T-helper 9 cell (primary cell): ENCODE results near the gene REST.
A peak's percentile ranks its signal among the peaks of the same experiment; 100 is the strongest.
"Not testable (repeated sequence)": the region's sequence is repeated elsewhere in the genome, so short reads cannot be mapped to it uniquely, and the experiment has no call there.

Experiments
- DNase-seq: peaks from one replicate; pipeline ENCODE4 v3.0.0-alpha.2; 2020

Gene REST

DNA sequence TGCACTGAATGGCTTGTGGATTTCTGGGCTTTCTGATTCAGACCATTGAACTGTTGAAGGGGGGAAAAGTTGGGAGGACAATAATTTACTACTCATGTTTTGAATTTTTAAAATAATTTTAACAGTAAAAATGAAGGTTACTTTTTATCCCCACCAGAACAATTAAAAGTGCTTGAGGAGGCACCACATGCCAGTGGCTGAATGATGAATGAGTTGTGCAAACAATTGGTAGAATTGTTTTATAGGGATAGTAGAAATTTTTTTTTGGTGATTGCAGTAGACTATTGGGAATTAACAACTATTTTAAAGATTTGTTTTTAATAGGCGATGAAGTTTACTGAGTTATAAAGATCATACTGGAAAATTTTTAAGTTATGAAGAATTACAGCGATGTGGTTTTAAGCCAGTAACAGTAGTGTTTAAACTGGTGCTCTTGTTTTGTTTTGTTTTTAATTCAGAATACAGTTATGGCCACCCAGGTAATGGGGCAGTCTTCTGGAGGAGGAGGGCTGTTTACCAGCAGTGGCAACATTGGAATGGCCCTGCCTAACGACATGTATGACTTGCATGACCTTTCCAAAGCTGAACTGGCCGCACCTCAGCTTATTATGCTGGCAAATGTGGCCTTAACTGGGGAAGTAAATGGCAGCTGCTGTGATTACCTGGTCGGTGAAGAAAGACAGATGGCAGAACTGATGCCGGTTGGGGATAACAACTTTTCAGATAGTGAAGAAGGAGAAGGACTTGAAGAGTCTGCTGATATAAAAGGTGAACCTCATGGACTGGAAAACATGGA is 2.7 kb downstream of the REST start:
- DNase-seq, result no peak

DNA sequence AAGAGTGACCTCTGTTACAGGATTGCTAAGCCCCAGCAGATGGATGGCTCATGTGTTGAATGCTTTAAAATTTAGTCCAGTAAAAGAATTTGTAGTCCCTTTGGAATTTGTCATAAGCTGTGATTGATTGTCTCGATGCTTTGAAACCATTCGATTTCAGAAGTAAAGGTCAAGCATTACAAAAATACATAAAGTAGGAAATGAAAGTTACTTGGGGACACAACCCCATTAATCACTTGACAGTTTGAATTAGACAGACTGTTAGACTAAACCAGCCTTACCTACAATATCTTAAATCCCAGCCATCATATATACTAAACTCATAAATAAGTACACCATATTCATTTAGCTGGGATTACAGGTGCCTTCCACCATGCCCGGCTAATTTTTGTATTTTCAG is 6.6 kb downstream of the REST start:
- no peak for DNase-seq

DNA sequence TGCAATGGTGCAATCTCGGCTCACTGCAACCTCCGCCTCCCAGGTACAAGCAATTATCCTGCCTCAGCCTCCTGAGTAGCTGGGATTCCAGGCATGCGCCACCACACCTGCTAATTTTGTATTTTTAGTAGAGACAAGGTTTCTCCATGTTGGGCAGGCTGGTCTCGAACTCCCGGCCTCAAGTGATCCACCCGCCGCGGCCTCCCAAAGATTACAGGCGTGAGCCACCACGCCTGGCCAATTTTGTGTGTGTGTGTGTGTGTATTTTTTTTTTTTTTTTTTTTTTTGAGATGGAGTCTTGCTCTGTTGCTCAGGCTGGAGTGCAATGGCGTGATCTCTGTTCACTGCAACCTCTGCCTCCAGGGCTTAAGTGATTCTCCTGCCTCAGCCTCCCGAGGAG is 7.3 kb downstream of the REST start:
- not testable (repeated sequence) for DNase-seq

DNA sequence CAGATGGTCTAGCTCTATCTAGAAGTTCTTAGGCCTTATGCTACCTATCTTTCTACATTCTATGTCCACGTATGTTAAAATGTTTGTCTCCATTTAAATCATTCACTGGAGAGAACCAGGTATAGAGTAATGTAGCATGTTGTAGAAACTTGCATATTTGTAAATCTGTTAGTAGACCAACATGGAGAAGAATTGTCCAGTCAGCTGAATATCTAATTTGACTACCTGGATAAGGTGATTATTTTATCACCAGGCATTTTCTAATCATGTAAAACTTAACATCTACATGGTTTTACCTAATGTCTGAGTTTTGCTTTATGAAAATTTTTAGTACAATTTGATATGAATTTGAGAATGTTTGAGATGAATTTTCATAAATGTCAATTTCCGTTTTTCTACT is 19.5 kb downstream of the REST start:
- DNase-seq, result no peak

DNA sequence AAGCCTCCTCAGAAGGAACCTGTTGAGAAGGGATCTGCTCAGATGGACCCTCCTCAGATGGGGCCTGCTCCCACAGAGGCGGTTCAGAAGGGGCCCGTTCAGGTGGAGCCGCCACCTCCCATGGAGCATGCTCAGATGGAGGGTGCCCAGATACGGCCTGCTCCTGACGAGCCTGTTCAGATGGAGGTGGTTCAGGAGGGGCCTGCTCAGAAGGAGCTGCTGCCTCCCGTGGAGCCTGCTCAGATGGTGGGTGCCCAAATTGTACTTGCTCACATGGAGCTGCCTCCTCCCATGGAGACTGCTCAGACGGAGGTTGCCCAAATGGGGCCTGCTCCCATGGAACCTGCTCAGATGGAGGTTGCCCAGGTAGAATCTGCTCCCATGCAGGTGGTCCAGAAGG is 22.9 kb downstream of the REST start:
- no peak for DNase-seq

DNA sequence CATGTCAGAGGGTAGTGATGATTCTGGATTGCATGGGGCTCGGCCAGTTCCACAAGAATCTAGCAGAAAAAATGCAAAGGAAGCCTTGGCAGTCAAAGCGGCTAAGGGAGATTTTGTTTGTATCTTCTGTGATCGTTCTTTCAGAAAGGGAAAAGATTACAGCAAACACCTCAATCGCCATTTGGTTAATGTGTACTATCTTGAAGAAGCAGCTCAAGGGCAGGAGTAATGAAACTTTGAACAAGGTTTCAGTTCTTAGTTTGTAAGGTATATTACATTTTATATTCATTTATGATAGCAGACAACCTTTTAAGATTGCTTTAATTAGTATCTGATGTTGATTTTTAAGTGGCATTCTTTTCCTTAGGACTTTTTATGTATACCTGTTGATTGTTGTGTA is 24.2 kb downstream of the REST start:
- DNase-seq, result no peak

DNA sequence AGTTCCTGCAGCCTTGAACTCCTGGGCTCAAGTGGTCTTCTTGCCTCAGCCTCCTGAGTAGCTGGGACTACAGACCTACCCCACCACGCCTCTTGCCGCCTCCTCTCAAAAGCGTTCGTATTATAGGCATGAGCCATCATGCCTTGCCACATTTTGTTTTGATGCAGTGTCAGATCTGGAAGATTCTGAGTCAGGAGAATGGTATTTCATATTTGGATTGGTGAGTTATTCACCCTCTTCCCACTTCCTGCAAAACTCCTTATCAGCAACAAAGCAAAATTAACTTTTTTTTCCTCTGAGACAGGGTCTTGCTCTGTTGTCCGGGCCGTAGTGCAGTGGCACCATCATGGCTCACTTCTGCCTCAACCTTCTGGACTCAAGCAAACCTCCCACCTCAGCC is 29.6 kb downstream of the REST start:
- no peak for DNase-seq

DNA sequence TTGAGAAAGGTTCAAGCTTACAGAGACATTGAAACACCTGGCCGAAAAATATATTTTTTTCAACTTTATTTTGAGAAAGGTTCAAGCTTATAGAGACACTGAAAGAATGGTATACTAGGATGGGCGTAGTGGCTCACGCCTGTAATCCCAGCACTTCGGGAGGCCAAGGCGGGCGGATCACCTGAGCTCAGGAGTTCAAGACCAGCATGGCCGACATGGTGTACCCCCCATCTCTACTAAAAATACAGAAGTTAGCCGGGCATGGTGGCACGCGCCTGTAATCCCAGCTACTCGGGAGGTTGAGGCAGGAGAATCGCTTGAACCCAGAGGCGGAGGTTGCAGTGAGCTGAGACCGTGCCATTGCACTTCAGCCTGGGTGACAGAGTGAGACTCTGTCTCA is 32.1 kb downstream of the REST start:
- DNase-seq, result not testable (repeated sequence)

DNA sequence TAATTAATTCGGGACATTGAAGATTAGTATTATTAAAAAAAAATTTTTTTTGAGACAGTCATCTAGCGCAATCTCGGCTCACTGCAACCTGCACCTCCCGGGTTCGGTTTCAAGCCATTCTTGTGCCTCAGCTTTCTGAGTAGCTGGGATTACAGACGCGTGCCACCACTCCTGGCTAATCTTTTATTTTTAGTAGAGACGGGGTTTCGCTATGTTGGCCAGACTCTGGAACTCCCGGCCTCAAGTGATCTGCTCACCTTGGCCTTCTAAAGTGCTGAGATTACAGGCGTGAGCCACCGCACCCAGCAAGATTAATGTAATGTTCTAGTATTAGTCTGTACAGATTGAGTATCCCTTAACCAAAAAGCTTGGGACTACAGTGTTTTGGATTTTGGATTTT is 32.7 kb downstream of the REST start:
- DNase-seq, result no peak

DNA sequence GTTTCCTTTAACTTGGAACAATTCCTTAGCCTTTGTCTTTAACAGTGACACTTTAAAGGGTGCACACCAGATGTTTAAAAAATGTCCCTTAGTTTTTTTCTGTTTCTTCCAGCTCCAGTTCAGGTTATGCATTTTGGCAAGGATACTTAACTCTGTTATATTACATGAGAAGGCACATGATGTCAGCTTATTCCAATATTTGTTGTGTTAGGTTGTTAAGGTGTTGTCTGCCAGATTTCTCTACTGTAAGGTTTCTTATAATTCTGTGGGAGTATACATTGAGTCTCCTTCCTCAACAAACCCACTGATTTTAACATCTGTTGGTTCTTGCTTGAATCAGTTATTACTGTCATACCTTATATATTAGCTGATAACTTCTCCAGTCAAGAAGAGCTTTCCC is 33.3 kb downstream of the REST start:
- DNase-seq, result no peak

DNA sequence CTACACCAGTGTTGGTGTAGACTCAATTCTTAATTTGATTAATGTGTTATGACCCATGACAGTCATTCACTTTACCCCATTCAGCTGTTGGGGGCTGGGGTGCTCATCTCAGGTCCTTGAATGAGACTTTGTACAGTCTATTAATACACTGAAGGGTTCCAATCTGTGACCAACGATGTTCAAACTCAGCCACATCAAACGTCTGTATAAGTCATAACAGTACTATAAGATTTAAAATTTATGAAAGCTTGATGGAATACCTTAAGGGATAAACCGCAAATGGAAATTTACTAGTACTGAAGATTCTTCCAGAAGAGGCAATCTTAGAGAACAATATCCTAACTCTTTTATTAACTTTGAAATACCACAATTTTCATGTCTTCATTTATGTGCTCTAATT is 33.7 kb downstream of the REST start:
- no peak for DNase-seq

DNA sequence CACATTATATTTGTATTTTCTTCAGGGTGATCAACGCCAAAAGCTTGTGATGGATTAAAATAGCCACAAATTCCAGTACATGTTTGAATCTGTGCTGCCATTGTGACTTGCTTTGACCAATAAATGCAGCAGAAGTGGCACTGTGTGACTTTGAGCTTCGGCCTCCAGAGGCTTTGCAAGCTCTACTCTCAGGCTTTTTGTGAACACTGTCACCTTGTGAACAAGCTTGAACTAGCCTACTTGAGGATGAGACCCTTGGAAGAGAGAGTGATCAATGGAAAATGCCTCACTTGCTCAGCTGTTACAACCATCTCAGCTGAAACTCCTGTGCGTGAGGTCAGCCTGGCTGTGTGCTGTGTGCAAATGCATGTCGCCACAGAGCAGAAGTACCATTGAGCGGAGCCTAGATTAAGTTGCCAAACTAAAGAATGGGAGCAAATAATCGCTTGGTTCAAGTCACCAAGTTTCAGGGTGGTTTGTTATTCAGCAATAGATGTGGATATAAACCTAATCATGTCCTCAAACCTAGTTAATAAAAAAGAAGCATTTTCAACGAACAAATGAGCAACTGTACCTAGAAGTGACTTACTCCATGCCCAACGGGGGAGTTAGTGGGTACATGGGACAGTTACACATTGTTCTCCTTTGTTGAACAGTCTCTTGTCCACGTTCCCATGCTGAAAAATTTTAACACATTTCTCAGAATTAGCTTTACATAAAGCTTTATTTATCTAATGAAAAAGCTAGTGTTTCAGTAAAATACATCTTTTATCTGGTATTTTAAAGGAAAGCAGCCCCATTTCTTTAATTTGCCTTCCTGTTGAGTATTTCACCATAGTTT is 46.2 kb downstream of the REST start:
- DNase-seq, result no peak

DNA sequence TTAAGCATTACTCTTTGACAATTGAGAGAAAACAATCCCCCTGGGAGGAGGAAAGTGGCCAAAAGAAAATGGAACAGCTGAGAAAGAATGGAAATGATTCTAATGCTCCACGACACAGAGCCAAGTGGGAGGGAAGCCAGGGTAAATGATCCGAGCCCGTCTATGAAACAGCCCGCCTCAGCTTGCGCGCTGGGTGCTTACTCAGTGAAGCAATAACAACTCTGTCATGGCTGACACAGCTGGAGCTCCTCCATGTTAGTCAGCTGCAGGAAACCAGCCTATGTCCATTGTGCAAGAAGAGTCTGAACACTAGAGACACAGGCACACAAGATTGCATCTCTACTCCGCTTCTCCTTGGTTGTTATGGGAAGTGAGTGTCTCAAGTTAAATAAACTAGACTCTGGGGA is 50.4 kb downstream of the REST start:
- no peak for DNase-seq

DNA sequence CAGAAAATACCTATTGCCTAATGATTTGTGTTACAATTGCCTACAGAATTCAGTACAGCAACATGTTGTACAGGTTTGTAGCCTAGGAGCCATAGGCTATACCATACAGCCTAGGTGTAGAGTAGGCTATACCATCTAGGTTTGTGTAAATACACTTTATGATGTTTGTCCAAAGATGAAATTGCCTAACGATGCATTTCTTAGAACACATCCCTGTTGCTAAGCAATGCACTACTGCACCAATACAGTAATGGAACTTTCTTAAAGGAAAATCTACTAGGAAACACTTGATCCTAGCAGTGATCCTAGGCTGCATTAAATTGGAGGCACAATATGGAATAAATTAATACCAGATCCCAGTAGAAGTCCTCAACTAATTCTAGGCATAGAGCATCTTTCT is 51.4 kb downstream of the REST start:
- DNase-seq, result no peak

DNA sequence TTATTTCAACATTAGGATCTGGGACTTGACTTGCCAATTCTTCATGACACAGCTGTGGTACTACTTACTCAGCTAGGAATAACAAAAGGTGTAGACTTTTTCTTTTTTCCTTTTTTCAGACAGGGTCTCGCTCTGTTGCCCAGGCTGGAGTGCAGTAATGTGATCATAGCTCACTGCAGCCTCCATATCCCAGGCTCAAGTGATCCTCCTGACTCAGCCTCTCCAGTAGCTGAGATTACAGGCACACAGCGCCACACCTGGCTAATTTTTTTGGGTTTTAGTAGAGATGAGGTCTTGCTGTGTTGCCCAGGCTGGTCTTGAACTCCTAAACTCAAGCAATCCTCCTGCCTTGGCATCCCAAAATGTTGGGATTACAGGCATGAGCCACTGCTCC is 53.4 kb downstream of the REST start:
- no peak for DNase-seq

DNA sequence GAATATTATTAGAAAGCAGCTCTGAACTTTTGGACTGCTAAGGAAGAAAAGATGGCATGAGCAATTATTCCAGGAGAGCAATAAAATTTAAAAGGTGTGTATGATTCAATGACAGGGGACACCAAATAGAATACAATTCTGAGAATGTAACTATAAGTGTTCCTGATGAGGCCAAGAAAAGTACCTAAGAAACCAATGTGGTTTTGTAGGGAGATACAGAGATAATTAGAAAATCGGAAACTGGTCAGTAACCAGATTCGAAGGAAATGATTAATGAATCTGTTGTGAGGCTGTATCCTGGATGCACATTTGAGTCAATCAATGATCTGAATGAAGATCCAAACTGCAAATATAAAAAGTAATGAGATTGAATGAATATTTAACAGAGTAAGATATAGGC is 63.7 kb downstream of the REST start:
- DNase-seq, result no peak

DNA sequence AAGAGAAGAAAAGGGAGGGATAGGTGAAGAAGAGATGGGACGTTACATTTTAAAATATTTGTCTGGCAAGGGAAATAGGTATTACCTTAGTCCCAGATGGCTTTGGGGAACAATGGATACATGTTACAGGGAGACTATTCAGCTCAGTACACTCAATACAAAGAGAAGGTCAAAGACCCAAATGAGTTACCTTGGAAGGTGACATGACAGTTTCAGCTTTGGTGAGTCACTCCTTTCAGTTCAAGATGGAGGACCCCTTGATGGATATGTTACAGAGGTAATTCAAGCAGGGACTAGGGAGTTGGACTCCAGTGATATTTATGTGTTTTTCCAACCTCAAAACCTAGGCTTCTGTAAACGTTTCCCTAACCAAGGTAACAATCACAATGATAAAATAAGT is 64.7 kb downstream of the REST start:
- no peak for DNase-seq

DNA sequence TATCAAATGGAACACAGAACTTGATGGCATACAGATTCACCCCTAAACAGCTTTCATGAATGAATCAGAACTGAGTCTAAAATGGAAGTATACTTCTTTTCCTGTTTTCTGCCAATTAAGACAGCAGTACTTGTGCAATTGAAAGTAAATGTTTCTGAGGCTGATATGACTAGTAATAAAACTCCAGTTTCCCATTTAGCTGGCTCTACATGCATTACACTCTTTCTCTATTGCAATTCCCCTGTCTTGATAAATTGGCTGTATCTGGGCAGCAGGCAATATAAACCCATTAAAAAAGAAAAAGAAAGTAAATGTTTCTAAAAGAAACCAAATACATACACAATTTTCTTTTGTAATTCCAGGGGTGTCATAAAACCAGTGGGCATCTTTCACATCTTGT is 65.1 kb downstream of the REST start:
- DNase-seq, result no peak

DNA sequence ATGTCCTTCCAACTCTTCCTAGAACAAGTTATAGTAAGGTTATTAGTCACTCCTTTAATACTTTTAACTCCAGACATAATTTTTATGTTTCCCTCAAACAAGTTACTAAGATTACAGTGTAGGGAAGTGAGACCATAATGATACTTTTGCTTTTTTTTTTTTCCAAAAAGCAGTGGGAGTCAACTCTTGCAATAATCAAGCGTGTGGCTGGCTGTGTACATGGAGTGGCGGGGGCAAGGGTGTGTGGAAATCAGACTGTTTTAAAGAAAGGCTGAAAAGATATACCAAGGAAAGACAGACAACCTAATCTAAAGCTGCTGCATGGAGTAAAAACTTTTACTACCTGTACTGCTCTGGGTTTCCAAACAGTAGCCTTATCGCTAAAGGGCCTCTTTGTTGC is 65.6 kb downstream of the REST start:
- no peak for DNase-seq

DNA sequence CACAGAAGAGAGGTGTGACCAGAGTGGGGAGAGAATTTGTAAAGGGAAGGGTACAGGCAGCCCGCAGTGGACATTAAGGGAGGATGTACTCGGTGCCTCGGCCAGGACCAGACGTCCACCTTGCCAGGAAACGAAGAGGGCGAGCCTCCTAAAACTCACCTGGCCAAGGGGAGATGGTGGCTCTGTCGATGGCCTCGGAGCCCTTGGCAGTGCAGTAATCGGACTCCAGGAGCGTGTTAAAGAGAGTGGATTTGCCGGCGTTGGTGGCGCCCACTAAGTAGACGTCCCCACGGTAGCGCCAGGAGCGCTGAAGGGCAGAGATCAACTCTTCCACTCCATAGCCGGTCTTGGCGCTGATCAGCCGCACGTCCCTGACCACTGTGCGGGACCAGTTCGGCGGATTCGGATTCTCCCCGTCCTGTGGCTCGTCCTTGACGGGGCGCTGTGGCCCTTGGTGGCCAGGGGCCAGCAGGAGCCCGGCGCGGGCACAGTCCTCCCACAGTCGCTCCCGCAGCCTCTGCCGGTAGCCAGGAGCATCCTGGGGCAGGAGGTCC is 68.7 kb downstream of the REST start:
- peak; percentile 3 for DNase-seq

DNA sequence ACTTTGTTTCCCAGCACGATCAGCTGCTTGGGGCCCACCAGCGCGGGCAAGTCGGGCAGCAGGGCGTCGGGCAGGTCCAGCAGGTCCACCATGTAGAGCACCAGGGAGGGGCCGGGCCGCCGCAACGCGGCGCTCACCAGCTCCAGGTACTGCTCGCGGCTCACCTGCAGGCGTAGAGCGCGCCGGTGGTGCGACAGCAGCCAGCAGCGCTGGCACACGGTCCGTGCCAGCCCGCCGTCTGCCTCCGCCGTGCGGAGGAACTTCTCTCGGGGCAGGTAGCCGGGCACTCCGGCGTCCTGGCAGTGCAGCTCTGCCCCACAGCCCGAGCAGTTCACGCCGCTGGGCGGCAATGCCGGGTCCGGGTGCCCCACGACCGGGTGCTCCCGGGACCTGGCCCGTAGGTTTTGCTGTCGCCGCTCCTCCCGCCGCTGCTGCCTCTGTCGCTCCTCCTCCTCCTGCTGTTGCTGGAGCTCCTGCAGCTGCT is 69.2 kb downstream of the REST start:
- peak; percentile 33 for DNase-seq

DNA sequence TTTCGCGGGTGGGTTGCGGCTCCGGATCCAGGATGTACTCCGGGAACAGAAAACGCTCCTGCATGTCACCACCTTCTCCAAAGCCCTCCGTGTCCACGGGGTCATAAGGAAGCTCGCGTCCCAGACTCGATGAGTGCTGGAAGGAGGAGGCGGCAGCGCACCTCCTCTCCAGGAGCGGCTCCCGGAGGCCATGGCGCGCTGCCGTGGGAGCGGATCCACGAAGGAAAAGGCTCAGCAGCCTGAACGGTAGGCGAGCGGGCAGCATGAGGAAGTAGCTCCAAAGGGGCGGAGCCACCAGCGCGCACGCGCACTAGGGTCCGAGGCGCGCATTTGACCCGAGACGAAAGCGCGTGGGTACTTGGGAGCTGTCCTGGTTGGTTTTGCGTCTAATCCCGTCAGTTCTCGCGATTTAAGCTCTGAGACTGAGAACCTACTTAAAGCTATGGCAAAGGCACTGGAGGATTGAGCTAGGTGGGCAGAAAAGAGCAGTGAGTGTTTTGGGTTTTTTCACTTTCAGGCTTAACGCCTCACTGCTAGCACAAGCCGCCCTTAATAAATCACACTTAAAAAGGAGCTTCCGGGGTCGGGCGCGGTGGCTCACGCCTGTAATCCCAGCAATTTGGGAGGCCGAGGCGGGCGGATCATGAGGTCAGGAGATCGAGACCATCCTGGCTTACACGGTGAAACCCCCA is 69.8 kb downstream of the REST start, which contains the start of gene NOA1:
TSS of gene NOA1 (minus strand) at position 286 of the 692 bp plus-strand sequence. CDS start at position 265, 21 bp downstream.
- peak; percentile 94 for DNase-seq

DNA sequence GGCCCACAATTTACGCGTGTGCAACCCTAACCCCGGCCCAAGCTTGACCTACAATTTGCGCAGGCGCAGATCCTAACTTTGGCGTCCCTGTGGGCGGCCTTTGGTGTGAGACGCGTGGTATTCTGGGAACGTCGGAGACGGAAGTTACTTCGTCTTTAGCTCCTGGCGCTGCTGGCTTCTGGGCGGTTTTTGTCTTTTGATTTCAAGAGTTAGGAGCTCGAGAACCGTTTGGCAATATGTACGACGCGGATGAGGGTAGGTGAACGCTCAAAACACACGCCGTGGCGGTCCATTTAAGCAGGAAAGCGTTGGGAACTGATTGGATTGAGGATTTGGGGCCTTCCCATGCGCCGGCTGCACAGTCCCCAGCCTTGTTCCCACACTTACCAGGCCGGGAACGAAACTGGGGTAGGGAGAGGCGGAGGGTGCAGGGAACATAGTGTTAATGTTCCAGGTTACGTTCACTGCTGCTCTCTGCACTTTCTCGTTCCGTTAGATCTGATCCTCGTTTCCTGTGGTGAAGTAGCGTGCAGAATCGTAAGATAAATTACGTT is 71.1 kb downstream of the REST start, which contains the start of gene POLR2B:
TSS of gene POLR2B (plus strand) at position 147 of the 554 bp plus-strand sequence. CDS start at position 237, 90 bp downstream.
- DNase-seq, result peak; percentile 69
